Measurements from ENCODE around the gene CNBD2.
A peak's percentile ranks its signal among the peaks of the same experiment; 100 is the strongest.
"Not testable (repeated sequence)": the region's sequence is repeated elsewhere in the genome, so short reads cannot be mapped to it uniquely, and the experiment has no call there.

CNBD2 gene

DNA sequence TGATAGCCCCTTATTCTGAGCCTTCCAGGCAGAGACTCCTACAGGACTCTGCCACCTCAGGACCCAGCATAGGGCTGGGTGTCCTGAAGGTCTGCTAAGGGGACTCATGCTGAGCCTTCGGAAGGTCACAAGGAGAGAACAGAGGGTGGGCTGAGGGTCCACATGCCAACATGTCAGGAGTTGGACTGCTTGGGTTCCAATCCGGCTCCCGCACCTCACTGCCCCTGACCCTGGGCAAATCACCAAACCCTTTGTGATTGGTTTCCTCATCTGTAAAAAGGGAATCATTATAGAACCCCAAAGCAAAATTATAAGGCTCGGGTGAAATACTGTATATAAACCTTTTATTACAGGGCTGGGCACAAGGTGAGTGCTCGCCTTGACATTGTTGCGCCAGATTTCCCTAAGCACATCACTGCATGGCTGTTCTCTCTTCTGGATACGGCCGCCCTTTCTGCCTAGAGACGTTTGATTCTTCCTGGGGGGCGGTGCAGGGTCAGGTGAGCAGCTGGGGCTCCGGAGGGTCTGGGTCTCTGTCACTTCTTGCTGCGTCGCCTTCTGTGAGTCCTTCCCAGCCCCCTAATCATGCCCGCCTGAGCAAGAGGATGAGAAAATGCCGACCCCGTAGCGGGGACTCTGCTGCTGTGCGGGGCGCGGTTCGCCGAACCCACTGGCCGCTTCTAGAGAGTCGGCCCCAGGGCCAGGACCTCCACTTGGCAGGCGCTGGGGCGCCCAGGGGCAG lies 95.7 kb downstream of the CNBD2 start:
- no peak for DNase-seq (ENCODE audit: low read depth)

DNA sequence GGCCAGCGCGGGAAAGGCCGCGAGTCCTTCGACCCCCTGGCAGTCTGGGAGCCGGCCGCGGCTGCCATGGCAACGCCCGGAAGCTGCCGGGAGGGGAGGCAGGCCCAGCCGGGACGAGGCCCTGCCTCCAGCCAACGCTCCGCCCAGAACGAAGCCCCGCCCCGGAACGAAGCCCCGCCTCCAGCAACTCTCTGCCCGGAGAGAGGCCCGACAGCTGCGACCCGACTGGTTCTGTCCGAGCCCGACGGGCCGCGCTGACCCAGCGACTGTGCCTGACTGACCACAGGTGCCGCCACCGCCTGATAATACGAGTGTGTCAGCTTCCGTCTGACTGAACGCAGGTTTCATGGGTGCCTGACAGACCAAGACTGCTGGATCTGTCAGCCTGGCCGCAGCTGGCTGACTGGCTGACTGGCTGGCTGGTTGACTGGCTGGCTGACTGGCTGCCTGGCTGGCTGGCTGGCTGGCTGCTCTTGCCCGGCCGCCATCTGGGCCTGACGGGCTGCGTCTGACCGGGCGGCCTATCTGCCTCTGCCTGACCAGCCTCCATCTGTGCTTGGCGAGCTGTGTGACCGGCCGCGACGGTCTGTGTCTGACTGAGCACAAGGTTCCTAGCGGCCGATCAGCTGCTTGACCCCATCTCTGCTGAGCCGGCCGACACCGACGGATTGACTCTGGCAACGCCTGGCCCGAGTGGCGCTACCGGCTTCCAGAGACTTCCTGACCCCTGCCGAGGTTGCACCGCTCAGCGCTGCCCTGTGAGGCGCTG lies 96.5 kb downstream of the CNBD2 start:
- DNase-seq (ENCODE audit: low read depth), result peak; percentile 91

GRCh38 chr20:36065427-36065998 lies 97.1 kb downstream of the CNBD2 start:
- DNase-seq (ENCODE audit: low read depth), result no peak

DNA sequence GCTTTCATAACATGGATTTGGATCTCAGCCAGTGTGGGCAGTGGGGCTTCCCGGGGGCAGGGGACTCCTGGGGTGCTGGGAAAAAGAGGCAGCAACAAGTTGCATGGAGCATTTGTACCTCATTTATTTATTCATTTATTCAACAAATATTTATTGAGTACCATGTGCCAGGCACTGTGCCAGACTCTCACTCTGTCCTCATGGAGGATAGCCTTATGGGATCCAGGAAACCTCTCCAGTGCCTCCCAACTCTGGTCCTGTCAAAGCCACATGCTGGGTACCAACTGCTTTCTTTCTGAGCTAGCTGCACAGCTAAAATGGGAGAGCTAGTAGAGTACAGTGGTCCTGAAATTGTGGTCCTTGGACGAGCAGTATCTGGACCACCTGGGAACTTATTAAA lies 98.4 kb downstream of the CNBD2 start:
- DNase-seq (ENCODE audit: low read depth), result no peak

GRCh38 chr20:36068526-36068925 lies 100.1 kb downstream of the CNBD2 start:
- DNase-seq (ENCODE audit: low read depth), result not testable (repeated sequence)

GRCh38 chr20:36070451-36070850 lies 102.1 kb downstream of the CNBD2 start:
- DNase-seq (ENCODE audit: low read depth), result no peak

DNA sequence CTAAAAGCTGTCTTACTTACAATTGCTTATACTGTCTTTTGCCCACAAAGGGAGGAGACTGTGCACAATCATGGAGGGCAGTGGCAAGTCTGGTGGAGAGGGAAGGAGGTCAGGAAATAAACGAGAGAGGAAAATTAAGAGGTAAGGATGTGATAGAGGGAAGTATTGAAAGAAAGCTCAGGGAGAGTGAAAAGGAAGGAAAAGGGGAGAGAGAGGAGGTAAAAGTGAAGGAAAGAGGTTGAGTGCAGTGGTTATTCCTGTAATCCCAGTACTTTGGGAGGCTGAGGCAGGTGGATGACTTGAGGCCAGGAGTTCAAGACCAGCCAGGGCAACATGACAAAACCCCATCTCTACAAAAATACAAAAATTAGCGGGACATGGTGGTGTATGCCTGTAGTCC lies 103.5 kb downstream of the CNBD2 start:
- no peak for DNase-seq (ENCODE audit: low read depth)

DNA sequence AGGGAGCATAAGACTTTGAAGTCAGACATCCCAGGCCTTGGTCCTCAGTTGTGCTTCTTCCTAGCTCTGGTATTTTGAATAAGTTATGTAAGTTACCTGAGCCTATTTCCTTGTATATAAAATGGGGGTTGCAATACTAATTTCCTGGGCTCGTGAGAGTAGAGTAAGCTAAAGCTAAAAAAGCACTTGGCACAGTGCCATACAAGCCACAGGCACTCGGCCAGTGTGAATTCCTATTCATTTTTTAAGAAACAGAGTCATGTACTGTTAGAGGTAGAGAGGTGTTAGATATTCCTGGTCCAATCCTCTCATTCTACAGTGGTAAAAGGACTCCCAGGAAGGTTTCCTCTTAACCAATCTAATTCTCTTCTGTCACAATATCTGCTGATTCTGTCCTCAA lies 106.6 kb downstream of the CNBD2 start:
- DNase-seq (ENCODE audit: low read depth), result no peak

- DNase-seq (ENCODE audit: low read depth), result not testable (repeated sequence)
These were observed 109.4 kb downstream of the CNBD2 start for GRCh38 chr20:36077762-36078161.

DNA sequence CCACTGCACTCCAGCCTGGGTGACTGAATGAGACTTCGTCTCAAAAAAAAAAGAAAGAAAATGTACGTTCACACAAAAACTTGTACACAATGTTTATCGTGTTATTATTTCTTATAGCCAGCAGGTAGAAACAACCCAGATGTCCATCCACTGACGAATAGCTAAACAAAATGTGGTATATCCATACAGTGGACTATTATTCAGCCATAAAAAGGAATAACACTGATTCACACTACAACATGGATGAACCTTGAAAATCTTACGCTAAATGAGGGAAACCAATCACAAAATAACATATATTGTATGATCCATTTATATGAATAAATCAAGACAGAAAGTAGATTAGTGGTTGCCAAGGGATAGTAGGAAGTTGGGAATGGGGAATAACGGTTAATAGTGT lies 111.1 kb downstream of the CNBD2 start:
- no peak for DNase-seq (ENCODE audit: low read depth)

GRCh38 chr20:36079984-36080383 lies 111.6 kb downstream of the CNBD2 start:
- not testable (repeated sequence) for DNase-seq (ENCODE audit: low read depth)

Measured in activated gamma-delta T cell treated with anti-CD3 and anti-CD28 coated beads, Interleukin-2, amount 50 U/mL, for 16 hours (primary cell).